OCI-LY1 (cell line): Measurements from ENCODE around the gene ITGA4.

Experiments used
- H2AFZ ChIP-seq: fragments of 200-600 bp; sonication (generic), shearing (Covaris generic); 2 replicates; pipeline ENCODE4 v1.6.0; 2014; ENCODE audit warnings: antibody characterized with exemption, mild to moderate bottlenecking, low read length
- H3F3A ChIP-seq: fragments of 200-600 bp; sonication (generic), shearing (Covaris generic); 2 replicates; pipeline ENCODE4 v1.6.0; 2014; ENCODE audit warnings: mild to moderate bottlenecking, antibody characterized with exemption, low read length, moderate library complexity; ENCODE audit not compliant: insufficient read depth
- H3K27ac ChIP-seq: fragments of 200-600 bp; sonication (generic); 2 replicates; pipeline ENCODE4 v1.5.1; 2014; ENCODE audit warnings: low read length, mixed run types, mild to moderate bottlenecking, low read depth; ENCODE audit not compliant: poor library complexity, severe bottlenecking
- H3K27me3 ChIP-seq: fragments of 200-600 bp; sonication (generic); 2 replicates; pipeline ENCODE4 v1.6.0; 2014; ENCODE audit warnings: antibody characterized with exemption, mild to moderate bottlenecking, low read length, moderate library complexity; ENCODE audit not compliant: insufficient read depth
- H3K36me3 ChIP-seq: fragments of 200-600 bp; sonication (generic); 2 replicates; pipeline ENCODE4 v1.6.1; 2014; ENCODE audit warnings: mild to moderate bottlenecking, antibody characterized with exemption, low read length, moderate library complexity, mixed read lengths; ENCODE audit not compliant: insufficient read depth
- H3K4me1 ChIP-seq: fragments of 200-600 bp; sonication (generic); 2 replicates; pipeline ENCODE4 v1.5.1; 2014; ENCODE audit warnings: mild to moderate bottlenecking, low read length, moderate library complexity; ENCODE audit not compliant: insufficient read depth, severe bottlenecking
- H3K4me2 ChIP-seq: fragments of 200-600 bp; sonication (generic), shearing (Covaris generic); 2 replicates; pipeline ENCODE4 v1.6.1; 2014; ENCODE audit warnings: low read length
- H3K4me3 ChIP-seq: fragments of 200-600 bp; sonication (generic); 2 replicates; pipeline ENCODE4 v1.5.1; 2014; ENCODE audit warnings: low read length, low read depth, mild to moderate bottlenecking, mixed read lengths; ENCODE audit not compliant: poor library complexity, severe bottlenecking
- H3K79me2 ChIP-seq: fragments of 200-600 bp; shearing (Covaris generic); 2 replicates; pipeline ENCODE4 v1.6.1; 2016; ENCODE audit warnings: mixed run types, low read length, mixed read lengths; ENCODE audit not compliant: insufficient read depth
- H3K9ac ChIP-seq: fragments of 200-600 bp; sonication (generic), shearing (Covaris generic); 2 replicates; pipeline ENCODE4 v1.6.1; 2014; ENCODE audit warnings: mild to moderate bottlenecking, low read length, mixed read lengths
- H3K9me2 ChIP-seq: fragments of 200-600 bp; sonication (generic), shearing (Covaris generic); 2 replicates; pipeline ENCODE4 v1.6.1; 2014; ENCODE audit warnings: low read depth, mild to moderate bottlenecking, low read length, mixed read lengths
- H3K9me3 ChIP-seq: fragments of 200-600 bp; shearing (Covaris generic); 2 replicates; pipeline ENCODE4 v1.6.1; 2014; ENCODE audit warnings: low read length, mixed read lengths
- H4K20me1 ChIP-seq: fragments of 200-600 bp; sonication (generic), shearing (Covaris generic); 2 replicates; pipeline ENCODE4 v1.6.0; 2016; ENCODE audit warnings: mild to moderate bottlenecking, low read length; ENCODE audit not compliant: insufficient read depth
- EZH2 ChIP-seq: fragments of 200-600 bp; sonication (generic), shearing (Covaris generic); IDR thresholded peaks from 2 replicates; pipeline ENCODE4 v1.8.0; 2017; ENCODE audit warnings: borderline replicate concordance, mixed run types, mild to moderate bottlenecking, antibody characterized with exemption, low read length, moderate library complexity, mixed read lengths
- TF ChIP-seq, protein P1 (sequence below): fragments of 200-600 bp; sonication (generic), shearing (Covaris generic); IDR thresholded peaks from 2 replicates; pipeline ENCODE4 v1.5.1; 2017; ENCODE audit warnings: mild to moderate bottlenecking, antibody characterized with exemption, low read length, moderate library complexity, mixed read lengths

Gene ITGA4

DNA sequence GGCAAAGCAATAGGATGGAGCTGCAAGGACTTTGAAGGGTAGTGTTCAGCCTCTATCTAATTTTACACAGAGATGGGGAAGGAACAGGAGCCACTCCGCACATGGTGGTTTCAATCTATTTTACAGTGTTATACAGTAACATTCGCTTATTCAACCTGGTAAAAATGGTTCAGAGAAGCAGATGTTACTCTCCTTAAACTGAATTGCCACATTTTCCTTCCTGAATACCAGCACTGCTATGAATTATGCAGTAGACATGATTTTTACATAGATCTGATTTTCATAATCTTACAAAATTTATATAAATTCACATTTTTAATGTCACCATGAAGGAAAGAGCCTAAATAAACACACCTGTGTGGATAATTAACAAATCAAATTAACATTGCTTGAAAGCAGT is 85.0 kb downstream of the ITGA4 start:
- Histone ChIP-seq H3K9ac (no peak overlapping the region), H4K20me1 (no peaks in the 10 kb centered on the region), H3F3A (no peaks in the 10 kb centered on the region; the same call in 1 of the 2 replicates), H3K27me3 (no peaks in the 10 kb centered on the region), H3K9me2 (no peaks in the 10 kb centered on the region), H3K4me2 (no peak overlapping the region), H2AFZ (no peak overlapping the region), H3K4me1 (no peaks in the 10 kb centered on the region), H3K4me3 (no peak overlapping the region), H3K36me3 (peaks cover 31% of the 10 kb centered on the region), H3K9me3 (no peaks in the 10 kb centered on the region), H3K27ac (no peak overlapping the region), H3K79me2 (no peaks in the 10 kb centered on the region)
- no peak for TF ChIP-seq EZH2
- TF ChIP-seq, protein P1, sequence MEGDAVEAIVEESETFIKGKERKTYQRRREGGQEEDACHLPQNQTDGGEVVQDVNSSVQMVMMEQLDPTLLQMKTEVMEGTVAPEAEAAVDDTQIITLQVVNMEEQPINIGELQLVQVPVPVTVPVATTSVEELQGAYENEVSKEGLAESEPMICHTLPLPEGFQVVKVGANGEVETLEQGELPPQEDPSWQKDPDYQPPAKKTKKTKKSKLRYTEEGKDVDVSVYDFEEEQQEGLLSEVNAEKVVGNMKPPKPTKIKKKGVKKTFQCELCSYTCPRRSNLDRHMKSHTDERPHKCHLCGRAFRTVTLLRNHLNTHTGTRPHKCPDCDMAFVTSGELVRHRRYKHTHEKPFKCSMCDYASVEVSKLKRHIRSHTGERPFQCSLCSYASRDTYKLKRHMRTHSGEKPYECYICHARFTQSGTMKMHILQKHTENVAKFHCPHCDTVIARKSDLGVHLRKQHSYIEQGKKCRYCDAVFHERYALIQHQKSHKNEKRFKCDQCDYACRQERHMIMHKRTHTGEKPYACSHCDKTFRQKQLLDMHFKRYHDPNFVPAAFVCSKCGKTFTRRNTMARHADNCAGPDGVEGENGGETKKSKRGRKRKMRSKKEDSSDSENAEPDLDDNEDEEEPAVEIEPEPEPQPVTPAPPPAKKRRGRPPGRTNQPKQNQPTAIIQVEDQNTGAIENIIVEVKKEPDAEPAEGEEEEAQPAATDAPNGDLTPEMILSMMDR = no peak

DNA sequence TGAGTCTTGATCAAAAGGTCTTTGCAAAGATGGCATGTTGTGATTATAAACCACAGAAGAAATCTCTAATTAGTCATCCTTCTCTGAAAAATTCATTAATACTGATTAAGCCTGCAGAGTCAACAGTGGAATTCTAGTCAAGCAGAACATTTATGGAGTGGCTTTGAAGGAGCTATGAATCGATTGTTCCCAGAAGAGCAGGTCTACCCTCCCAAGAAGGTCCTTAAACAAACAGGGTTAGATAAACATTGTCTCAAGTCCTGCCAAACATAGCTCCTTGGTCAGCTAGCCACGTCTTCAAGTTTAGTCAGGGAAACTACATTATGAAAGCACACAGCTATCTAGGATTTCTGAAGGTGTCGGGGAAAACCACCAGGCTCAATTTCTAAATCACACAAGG is 88.9 kb downstream of the ITGA4 start:
- Histone ChIP-seq H3K36me3 (no peaks in the 10 kb centered on the region), H4K20me1 (no peaks in the 10 kb centered on the region), H3K4me1 (no peaks in the 10 kb centered on the region), H3K27me3 (no peaks in the 10 kb centered on the region), H3K79me2 (no peaks in the 10 kb centered on the region), H3K4me2 (no peak overlapping the region), H2AFZ (no peak overlapping the region), H3F3A (no peaks in the 10 kb centered on the region), H3K9me3 (no peaks in the 10 kb centered on the region), H3K4me3 (no peak overlapping the region), H3K9ac (no peak overlapping the region), H3K9me2 (no peaks in the 10 kb centered on the region), H3K27ac (no peak overlapping the region)
- TF ChIP-seq, protein P1 = no peak
- no peak for TF ChIP-seq EZH2

DNA sequence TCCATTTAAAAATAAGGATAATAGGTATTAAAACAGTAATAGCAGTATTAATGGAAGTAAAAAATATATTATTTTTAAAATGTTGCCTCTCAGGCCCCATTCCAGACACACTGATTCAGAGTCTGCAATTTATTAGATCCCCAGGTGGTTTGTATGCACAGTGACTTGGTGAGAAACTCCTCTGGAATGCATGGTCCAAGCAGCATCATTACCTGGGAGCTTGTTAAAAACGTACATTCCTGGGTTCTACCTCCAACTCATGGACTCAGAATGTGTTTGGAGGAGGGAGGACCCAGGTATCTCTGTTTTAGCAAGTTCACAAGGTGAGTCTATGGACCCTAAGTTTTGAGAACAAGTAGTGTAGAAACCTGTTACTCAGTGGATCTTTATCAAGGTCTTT is 95.6 kb downstream of the ITGA4 start:
- no peaks in the 10 kb centered on the region for H3K9me3 ChIP-seq
- H3K27ac ChIP-seq = no peak overlapping the region
- no peak overlapping the region for H3K9ac ChIP-seq
- H3K79me2 ChIP-seq = no peaks in the 10 kb centered on the region
- no peaks in the 10 kb centered on the region for H3K9me2 ChIP-seq
- H2AFZ ChIP-seq = no peak overlapping the region
- TF ChIP-seq, protein P1 = no peak
- no peak for TF ChIP-seq EZH2
- no peak overlapping the region for H3K4me3 ChIP-seq
- H3K4me2 ChIP-seq = no peak overlapping the region
- H3F3A ChIP-seq = no peaks in the 10 kb centered on the region
- H3K4me1 ChIP-seq = no peaks in the 10 kb centered on the region
- H4K20me1 ChIP-seq = no peaks in the 10 kb centered on the region
- no peaks in the 10 kb centered on the region for H3K36me3 ChIP-seq
- H3K27me3 ChIP-seq = no peaks in the 10 kb centered on the region
